NCI-H524 (cell line): ENCODE measurements around the gene SETBP1.

Source experiments
- DNase-seq, 2 experiments: peaks; one replicate each; lab custom pipeline; 2025; lab: John Stamatoyannopoulos, UW

The SETBP1 gene

DNA sequence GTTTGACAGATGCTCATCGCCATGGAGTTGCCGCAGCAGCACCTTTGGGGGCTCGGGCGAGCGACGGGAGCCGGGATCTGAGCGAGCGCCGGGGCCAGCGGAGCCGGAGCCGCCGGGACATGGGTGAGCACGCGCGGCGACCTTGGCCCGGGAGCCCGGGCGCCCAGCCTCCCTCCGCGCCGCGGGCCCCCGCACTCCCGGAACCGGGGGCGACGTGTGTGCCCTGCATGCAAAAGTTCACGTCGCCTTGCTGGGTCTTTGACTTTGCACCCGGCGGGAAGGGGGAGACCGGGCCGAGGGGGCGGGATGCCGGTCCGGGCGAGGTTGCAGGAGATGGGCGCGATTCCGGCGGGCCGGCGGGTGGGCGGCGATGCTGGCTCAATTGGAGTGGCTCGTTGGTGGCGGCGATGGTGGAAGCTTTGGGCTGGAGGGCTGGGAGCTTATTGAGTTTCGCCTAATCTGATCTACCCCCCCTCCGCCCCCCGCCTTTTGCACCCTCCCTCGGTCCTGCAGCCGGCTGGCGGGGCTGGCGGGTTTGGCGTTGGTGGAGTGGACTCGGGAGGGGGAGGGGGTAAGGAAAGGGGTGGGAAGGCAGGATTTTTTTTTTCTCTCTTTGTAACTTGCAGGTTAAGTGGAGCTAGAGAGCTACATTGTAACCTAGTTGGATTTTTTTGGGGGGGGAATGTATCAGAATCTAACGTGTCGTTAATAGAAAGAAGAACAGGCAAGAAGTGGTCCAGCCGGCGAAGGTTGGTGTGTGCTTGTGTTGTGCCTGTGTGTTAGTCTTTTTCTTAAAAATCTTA lies at the start of gene SETBP1:
Gene SETBP1, plus strand, starts transcription at position 616 of the 803 bp plus-strand sequence. CDS start 20,459 bp downstream, outside the sequence.
- DNase-seq: peak; percentile 90 to 91

GRCh38 chr18:44632469-44633145 lies 48.1 kb upstream of the SETBP1 start:
- no peak for DNase-seq

- no peak for DNase-seq
These were observed 45.1 kb upstream of the SETBP1 start for GRCh38 chr18:44635546-44635945.

- DNase-seq: no peak
These were observed 44.4 kb upstream of the SETBP1 start for GRCh38 chr18:44636241-44636640.

DNA sequence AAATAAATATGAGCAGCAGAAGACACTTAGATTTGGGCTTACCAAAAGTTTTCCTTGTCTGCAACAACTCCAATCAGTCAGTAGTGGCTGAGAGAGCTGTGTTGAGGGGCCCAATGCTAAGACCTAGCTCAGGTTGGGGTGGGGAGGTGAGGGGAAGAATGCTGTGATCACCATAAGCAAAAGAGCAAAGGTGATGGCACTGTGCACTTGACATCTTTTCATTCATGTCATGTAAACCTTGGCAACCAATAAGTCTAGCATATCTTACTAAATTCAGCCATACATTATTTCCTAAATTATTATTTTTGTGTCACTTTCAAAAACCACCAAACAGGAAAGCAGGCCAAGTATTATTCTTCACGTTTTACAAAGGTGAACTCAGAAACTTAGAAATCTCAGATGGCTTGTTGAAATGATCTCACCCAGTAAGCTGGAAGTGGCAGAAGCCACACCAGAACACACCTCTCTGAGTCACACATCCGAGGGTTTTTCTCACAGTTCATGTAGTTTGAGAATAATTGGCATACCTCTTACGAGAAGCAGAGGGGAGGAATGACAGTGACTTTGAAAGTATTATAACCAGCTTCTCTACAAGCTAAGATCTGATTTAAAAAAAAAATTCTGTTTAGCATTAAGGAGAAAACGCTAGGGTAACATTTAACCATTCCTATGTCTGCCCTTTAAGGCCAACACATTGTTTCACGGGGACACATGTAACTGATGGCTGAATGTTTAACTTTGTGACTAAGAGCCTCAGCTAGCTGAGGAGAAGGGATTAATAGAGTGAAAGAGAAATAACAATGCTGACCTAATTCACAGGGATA lies 43.3 kb upstream of the SETBP1 start:
- DNase-seq: no peak

DNA sequence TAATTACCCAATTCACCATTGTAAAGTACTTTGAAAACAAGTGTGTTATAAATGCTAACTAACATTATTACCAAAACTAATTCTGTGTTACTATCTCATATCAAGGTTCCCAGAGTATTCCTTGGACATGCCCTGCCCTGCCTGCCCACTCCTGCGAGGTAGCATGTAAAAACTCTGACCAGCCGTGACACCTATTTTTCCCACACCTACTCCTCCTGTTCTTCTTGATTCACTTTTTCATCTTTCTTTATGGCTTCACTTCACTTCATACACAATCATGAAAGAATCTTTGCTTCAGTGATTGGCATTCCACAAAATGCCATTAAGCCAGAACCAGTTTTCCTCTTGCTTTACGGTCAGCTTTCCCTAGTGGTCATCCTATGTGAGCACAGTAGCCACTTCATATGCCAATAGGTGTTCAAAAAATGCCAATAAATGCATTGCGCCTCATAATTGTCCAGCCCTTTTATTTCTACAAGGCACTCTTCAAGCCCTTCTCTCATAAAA lies 42.6 kb upstream of the SETBP1 start:
- no peak for DNase-seq

- no peak for DNase-seq
These were observed 41.9 kb upstream of the SETBP1 start for GRCh38 chr18:44638811-44639210.

DNA sequence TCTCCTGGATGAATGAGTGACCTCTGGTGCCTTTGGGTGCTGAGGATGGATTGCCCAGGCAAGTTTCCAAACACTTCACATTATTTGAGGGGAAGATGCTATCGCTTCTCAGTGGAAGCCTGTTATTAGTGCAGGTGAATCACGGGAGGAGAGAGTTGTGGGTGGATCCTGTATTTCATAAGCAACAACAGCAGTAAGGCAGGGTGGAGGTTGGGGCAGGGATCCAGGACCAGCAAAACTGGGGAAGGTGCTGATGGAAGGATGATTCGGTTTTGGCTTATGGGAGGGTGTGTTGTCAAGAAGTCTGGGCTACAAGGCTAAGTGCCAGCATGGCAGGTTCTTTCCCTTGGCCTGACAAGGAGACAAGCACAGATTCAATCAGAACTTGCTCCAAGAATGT lies 37.7 kb upstream of the SETBP1 start:
- no peak for DNase-seq

DNA sequence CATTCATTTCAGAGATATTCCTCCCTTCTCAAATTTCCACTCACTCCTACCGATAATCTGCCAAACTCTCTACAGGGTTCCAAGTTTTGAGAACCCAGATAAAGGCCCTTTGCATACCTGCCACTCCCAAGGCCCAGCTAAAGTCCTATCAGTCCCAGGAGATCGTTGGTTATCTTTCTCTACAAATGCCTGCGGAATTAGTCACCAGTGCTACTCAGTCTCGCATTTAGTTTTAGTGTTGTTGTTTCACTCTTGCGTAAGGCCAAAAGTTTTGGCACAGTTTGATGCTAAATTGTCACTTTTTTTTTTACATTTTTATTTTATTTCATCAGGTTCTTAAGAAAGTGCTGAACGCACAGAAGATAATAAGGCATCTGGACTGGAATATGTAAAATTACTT lies 29.2 kb upstream of the SETBP1 start:
- no peak for DNase-seq

DNA sequence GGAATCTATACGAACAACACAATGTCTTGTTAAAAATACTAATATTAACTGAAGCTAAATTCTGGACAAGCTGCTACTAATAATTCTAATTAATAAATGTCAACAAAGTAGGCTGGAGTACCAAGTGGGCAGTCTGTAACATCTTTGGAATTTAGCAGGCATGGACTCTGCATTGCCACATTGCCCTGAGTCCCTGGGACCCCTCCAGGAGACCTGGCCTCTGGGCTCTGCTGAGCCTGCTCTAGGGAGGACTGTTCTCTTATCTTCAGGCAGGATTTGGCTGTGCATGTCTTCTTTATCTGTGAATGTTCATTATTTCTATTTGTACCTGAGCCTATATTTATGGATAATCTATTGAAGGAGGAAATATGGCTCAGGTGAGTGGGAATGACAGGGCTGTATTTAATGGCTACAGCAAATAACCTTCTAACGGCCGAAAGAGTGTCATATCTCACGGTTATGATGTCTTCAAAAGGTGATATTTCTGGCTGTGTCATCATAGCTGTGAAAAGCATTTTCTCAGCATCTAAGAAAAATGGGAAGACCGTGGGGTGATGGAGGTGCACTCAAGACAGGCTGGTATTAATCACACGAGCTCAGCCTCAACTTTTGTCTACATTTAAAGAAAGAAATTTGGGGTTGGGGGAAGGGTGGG lies 28.6 kb upstream of the SETBP1 start:
- DNase-seq: no peak

DNA sequence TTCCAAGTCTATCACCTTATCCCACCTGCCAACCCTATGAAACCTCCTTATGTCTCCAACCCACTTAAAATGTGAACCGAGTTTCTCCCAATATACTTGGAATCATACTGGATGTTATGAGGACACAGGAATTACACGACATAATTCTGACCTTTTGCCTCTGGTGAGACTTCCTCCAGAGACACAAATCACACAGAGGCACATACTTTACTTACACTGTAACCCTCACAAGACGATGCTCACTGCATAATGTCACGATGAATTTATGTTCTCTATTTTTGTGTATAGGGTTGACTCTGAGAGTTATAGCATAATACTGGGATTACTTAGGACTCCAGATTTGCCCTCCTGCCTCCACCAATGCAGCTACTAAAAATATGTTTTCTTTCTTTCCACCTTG lies 28.0 kb upstream of the SETBP1 start:
- DNase-seq: no peak

- DNase-seq: no peak
These were observed 26.1 kb upstream of the SETBP1 start for GRCh38 chr18:44654573-44654972.

DNA sequence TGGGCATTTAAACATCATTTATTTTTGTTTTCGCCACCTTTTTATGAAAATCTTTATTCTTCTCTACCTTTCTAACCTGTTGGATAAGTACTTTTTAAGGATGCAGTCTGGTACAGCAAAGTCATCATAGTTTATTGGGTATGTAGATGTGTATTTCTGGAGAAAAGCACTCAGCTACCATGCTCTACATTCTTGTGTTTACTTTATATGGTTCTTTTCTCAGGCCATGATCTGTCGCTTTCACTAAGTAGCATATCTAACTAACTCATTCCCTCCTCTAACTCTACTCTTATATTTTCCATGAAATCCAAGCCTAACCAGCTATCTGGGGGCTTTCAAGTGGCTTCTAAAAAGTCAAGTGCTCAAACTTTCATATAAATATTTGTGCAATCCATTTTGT lies 25.3 kb upstream of the SETBP1 start:
- DNase-seq: no peak

DNA sequence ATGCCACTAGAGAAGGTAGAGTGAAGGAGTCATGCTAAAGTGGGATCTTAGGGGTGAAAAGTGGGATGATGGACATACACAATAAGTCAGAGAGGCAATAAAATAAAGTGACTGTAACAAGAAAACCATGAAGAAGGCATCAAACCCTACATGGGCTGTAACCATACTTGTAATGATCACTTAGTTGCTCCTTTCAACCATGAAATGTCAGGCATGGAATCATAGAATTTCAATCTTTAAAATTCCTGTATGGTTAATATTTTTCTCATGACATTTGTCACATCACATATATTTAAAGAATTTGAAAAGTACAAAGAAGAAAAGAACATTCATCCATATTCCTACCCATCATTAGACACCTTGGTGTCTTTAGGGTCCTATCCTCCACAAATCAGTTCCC lies 20.9 kb upstream of the SETBP1 start:
- DNase-seq: no peak

DNA sequence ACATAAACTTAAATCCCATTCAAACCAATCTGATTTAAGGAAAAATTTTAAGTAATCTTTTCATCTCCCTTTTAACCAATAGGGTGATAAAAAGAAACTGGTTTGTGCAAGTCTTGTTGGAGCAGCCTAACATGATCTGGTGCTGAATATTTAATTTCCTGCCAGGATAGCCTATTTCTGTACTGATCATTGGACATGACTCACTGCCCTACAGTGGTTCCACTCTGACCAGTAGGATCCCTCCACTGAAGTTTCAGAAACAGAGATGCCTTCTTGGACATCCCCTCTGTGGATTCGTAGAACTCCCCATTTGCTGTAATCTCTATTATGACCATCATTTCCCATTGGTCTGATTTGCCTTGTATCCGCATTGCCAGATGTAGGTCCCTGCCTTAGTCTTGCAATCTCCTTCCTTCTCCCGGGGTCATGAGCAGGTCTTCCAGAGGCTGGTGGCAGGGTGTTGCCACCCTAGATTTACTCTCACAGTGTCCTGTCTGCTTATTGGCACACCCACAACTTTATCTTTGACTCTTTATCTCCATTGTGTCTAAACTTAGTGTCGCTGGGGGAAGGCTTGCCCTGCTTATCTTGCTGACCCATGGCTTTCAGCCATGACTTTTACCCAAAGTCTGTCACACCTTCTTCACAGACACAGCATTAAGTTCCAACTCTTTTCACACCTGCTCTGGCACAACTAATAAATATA lies 12.3 kb upstream of the SETBP1 start:
- no peak for DNase-seq

DNA sequence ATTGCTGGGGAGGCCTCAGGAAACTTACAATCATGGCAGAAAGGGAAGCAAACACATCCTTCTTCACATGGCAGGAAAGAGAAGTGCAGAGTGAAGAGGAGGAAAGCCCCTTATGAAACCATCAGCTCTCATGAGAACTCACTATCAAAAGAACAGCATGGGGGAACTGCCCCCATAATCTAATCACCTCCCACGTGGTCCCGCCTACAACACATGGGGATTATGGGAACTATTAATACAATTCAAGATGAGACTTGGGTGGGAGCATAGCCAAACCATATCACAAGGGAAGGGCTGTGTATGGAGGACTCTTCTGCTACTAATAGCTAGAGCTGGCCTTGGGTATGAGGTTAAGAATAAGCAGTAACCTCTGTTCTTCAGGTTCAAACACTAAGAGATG lies 8.8 kb upstream of the SETBP1 start:
- DNase-seq: no peak

DNA sequence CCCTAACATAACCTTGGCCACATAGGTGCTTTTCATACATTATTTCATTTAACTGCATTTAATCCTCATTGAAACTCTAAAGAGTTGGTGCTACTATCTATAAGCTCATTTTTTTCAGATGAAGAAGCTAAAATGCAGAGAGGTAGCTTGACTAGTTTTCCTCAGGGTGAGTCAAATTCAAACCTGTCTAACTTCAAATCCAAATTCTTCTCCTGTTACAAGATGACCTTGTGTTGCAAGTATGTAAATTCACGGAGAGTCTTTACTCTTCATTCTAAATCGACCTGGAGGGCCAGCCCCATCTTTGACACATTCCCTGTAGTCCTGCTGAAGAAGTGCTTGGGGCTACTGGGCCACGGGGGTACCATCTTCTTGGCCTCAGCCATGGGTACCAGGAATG lies 8.2 kb upstream of the SETBP1 start:
- DNase-seq: no peak

GRCh38 chr18:44673256-44673880 lies 7.3 kb upstream of the SETBP1 start:
- DNase-seq: peak in 1 of 2 experiments; percentile 37

DNA sequence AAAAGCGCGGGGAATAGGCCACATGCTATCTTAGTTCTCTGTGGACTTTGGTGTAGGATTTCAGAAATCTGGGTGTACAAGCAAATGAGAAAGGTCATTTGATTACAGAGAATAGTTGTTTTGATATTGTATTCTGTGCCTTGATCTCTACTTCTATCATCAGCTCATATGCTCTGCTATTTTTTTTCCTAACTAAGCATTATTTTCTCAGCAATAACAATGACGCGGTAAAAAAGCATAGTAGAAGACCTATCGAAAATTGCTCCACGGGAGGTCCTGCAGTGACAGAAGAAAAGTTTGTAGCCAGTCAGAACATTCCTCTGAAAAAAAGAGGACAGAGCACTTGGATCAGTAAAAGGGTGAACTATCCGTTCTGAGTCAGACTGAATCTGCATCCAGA lies 2.8 kb upstream of the SETBP1 start:
- DNase-seq: no peak

DNA sequence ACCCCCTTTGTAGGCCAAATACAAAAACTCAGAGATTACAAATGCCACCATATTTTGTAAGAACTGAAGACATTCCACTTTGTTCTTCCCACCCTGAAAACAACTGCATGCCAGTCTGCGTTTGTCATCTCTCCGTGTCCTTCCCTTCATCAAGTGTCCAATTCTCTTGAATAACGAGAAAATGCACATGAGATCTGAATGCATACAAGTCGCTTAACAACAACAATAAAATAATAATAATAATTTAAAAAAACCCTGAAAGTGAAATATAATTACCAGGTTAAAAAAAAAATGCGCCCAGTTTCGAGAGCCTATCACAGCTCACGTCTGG lies 2.0 kb upstream of the SETBP1 start:
- no peak for DNase-seq
